Hepatocyte (in vitro differentiated cells): ENCODE results near the gene WNT7A.

Experiments used
- EZH2 ChIP-seq: fragments of 200-600 bp; sonication (generic); IDR thresholded peaks from 2 replicates; pipeline ENCODE4 v1.6.1; 2016; ENCODE audit warnings: antibody characterized with exemption, mild to moderate bottlenecking, borderline replicate concordance
- EZH2phosphoT487 ChIP-seq: fragments of 200-600 bp; sonication (generic); IDR thresholded peaks from one replicate; pipeline ENCODE4 v1.6.1; 2018; ENCODE audit warnings: antibody characterized with exemption, mild to moderate bottlenecking, low read depth, moderate library complexity; ENCODE audit not compliant: unreplicated experiment, severe bottlenecking
- TF ChIP-seq, protein P1 (sequence below): fragments of 200-600 bp; sonication (generic); IDR thresholded peaks from 2 replicates; pipeline ENCODE4 v1.5.1; 2016; ENCODE audit warnings: antibody characterized with exemption, mild to moderate bottlenecking; ENCODE audit not compliant: poor library complexity

DNA sequence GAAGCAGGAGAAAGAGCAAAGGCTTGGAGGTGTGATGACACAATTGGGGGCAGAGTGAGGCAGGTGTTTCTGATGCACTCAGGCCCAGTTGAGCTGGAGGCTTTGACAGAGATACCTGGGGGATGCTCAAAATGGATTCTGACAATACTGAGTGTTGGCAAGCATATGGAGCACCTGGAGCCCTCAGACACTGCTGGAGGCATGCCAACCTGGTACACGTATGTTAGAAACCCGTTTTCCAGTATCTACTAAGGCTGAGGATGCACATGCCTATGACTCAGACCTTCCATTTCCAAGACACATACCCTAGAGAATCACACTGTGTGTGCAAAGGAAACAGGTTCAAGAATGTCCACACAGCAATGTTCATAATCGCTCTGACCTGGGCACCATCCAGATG is 58.7 kb downstream of the WNT7A start:
- TF ChIP-seq EZH2phosphoT487 (no peak), EZH2 (no peak)
- TF ChIP-seq, protein P1, sequence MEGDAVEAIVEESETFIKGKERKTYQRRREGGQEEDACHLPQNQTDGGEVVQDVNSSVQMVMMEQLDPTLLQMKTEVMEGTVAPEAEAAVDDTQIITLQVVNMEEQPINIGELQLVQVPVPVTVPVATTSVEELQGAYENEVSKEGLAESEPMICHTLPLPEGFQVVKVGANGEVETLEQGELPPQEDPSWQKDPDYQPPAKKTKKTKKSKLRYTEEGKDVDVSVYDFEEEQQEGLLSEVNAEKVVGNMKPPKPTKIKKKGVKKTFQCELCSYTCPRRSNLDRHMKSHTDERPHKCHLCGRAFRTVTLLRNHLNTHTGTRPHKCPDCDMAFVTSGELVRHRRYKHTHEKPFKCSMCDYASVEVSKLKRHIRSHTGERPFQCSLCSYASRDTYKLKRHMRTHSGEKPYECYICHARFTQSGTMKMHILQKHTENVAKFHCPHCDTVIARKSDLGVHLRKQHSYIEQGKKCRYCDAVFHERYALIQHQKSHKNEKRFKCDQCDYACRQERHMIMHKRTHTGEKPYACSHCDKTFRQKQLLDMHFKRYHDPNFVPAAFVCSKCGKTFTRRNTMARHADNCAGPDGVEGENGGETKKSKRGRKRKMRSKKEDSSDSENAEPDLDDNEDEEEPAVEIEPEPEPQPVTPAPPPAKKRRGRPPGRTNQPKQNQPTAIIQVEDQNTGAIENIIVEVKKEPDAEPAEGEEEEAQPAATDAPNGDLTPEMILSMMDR = no peak
